Transverse colon (tissue), 4 donors: ENCODE measurements around the gene PDLIM3. TPM values are rescaled to one million over a fixed set of nuclear protein-coding genes. Genes with fewer than 3 reads are reported as not detected.
A peak's percentile ranks its signal among the peaks of the same experiment; 100 is the strongest.

Experiments used
- DNase-seq: peaks from one replicate; pipeline ENCODE4 v3.0.0-alpha.2; 2019
- H3K27ac ChIP-seq, 4 donors: fragments of 200-600 bp; sonication (generic); 2 replicates each; pipeline ENCODE4 v1.5.1; 2016 to 2018; ENCODE audit warnings: inconsistent platforms in 4 of 4
- H3K27me3 ChIP-seq: fragments of 200-600 bp; sonication (generic); 2 replicates; pipeline ENCODE4 v1.5.1; 2017; ENCODE audit warnings: inconsistent platforms
- H3K36me3 ChIP-seq, 4 donors: fragments of 200-600 bp; sonication (generic); 2 replicates each; pipeline ENCODE4 v1.5.1; 2017 to 2019; ENCODE audit warnings: inconsistent platforms in 4 of 4
- H3K4me1 ChIP-seq, 4 donors: fragments of 200-600 bp; sonication (generic); 2 replicates each; pipeline ENCODE4 v1.5.1; 2017 to 2020; ENCODE audit warnings: inconsistent platforms in 4 of 4
- H3K4me3 ChIP-seq, 4 donors: fragments of 200-600 bp; sonication (generic); 1 replicate in 1 of 4; 2 replicates in 3 of 4; pipeline versions ENCODE4 v1.5.1 to v1.6.1; 2017 to 2019; ENCODE audit warnings: inconsistent platforms in 4 of 4
- H3K9me3 ChIP-seq, 2 donors: fragments of 200-600 bp; sonication (generic); 2 replicates each; pipeline ENCODE4 v1.5.1; 2017 to 2019; ENCODE audit warnings: inconsistent platforms in 2 of 2
- EP300 ChIP-seq: sonication (generic); formaldehyde crosslinking; IDR thresholded peaks from one replicate; pipeline ENCODE4 v1.6.1; 2017; ENCODE audit warnings: antibody characterized with exemption, low read depth
- POLR2A ChIP-seq: fragments of 450-650 bp; IDR thresholded peaks from one replicate; pipeline ENCODE4 v1.6.1; 2016; ENCODE audit warnings: antibody characterized with exemption, mild to moderate bottlenecking, moderate library complexity
- POLR2AphosphoS5 ChIP-seq, 3 donors: sonication (generic); formaldehyde crosslinking; IDR thresholded peaks; one replicate each; pipeline ENCODE4 v1.6.1; 2016; ENCODE audit warnings: antibody characterized with exemption in 3 of 3
- WGBS, 2 donors: methylation state at CpG; one replicate each; pipeline ENCODE4 v1.1.5; 2018; ENCODE audit warnings: low coverage in 1 of 2; 5-methylcytosine and 5-hydroxymethylcytosine counted together
- in situ Hi-C, 4 donors: fragments of 200-750 bp; cut with MboI; loops; one replicate each; pipeline versions ENCODE4 v1.15.0 to v1.15.1; 2017; ENCODE audit warnings: low sequenced_read_pairs in 3 of 4, low pct_ligation_motif_present in 1 of 4, low pct_unique_long_range_greater_than_20kb in 1 of 4
- intact Hi-C: fragments of 100-400 bp; cut with DNase I; formaldehyde crosslinking; loops from one replicate; pipeline ENCODE4 v1.15.1; 2023; ENCODE audit warnings: low total_unique reads
- total RNA-seq, 4 donors: library from RNA; depleted of rRNA; stranded (reverse); fragments of >200 nt; gene quantifications; one replicate each; pipeline ENCODE4 v1.1.0, GENCODE V29; 2016
- TF ChIP-seq, protein P1 (sequence below), 5 experiments: fragments of 200-600 bp in 3 of 5; fragments of 450-650 bp in 2 of 5; sonication (generic) in 3 of 5; IDR thresholded peaks; 1 replicate in 2 of 5; 2 replicates in 3 of 5; pipeline ENCODE4 v1.5.1; 2016 to 2017; ENCODE audit warnings: antibody characterized with exemption in 5 of 5, inconsistent platforms in 3 of 5, mild to moderate bottlenecking in 2 of 5, moderate library complexity in 1 of 5

PDLIM3 gene
- total RNA-seq, 4 donors from 2014 or later = 81.9 to 209 (median 115) TPM

- Histone ChIP-seq H3K27me3 (no peaks in the 10 kb centered on the region), H3K27ac (peak overlapping the region in 1 of 4 donors; percentile 86), H3K4me1 (peaks cover 0 to 21% (median 14%) of the 10 kb centered on the region in 4 donors), H3K9me3 (no peaks in the 10 kb centered on the region), H3K4me3 (no peak overlapping the region), H3K36me3 (no peaks in the 10 kb centered on the region)
- in situ Hi-C loops = no loop called here
- no peak for DNase-seq
- TF ChIP-seq, protein P1, sequence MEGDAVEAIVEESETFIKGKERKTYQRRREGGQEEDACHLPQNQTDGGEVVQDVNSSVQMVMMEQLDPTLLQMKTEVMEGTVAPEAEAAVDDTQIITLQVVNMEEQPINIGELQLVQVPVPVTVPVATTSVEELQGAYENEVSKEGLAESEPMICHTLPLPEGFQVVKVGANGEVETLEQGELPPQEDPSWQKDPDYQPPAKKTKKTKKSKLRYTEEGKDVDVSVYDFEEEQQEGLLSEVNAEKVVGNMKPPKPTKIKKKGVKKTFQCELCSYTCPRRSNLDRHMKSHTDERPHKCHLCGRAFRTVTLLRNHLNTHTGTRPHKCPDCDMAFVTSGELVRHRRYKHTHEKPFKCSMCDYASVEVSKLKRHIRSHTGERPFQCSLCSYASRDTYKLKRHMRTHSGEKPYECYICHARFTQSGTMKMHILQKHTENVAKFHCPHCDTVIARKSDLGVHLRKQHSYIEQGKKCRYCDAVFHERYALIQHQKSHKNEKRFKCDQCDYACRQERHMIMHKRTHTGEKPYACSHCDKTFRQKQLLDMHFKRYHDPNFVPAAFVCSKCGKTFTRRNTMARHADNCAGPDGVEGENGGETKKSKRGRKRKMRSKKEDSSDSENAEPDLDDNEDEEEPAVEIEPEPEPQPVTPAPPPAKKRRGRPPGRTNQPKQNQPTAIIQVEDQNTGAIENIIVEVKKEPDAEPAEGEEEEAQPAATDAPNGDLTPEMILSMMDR (IDR thresholded peaks at IDR 0.05) = no peak
- TF ChIP-seq POLR2A (no peak), POLR2AphosphoS5 (IDR thresholded peaks at IDR 0.05) (no peak), EP300 (no peak)
- intact Hi-C loops = no loop called here
- WGBS, 2 donors = 80 to 91% methylated on average over 2 to 3 of the region's 3 CpGs
Measured at GRCh38 chr4:185570727-185571126, 35.4 kb upstream of the PDLIM3 start.

DNA sequence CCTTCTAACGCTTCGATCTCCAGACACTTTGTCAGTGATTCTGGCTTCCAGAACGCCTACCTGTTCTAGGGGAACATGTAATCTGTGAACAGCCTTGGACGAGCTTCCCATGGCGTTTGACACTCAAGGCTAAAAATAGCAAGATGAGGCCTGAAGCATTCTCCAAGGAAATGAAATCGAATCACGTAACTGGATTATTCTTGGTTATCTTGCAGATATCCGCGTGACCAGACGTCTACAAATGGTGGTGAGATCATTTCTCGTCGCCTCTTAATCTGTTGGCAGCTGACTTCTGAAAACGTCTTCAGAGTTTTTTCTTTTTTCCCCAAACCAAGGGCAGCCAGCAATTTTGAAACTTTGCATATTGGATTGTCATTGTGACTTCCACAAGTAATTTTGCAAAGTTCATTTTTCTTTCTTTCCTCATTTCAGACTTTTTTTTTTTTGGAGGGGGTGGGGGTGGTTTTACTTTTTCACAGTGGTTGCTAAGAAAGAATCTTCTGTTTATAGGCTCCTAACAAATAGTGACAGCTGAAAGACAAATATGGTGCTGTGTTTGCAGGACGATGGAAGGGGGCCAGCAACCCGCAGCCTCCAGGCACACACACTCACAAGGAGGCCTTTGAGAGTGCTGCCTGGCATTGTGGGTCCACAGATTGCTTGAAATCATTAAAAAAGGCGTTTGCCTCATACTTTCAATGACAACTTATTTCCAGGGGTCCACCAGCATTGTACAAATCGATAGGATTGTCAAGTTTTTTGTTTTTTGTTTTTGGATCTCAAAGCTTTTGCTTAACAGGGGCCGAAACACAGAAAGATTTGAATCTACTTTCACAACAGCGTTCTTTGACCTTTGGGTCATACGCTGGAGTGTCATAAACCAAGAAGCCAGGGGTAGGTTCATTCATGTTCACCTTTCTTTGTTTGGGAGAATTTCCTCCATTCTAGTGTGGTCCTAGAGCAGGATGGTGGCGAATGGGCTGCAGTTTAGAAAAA is 32.4 kb upstream of the PDLIM3 start:
- 69 to 75% methylated on average over 15 to 21 of the region's 21 CpGs for WGBS, 2 donors
- intact Hi-C loops = no loop called here
- no peaks in the 10 kb centered on the region for H3K36me3 ChIP-seq
- TF ChIP-seq, protein P1 (IDR thresholded peaks at IDR 0.05) = no peak
- TF ChIP-seq POLR2AphosphoS5 (IDR thresholded peaks at IDR 0.05) (peak in 1 of 3 donors; percentile 33), POLR2A (no peak), EP300 (peak; percentile 4)
- no peaks in the 10 kb centered on the region for H3K9me3 ChIP-seq
- peak; percentile 44 for DNase-seq
- no peaks in the 10 kb centered on the region for H3K27me3 ChIP-seq
- in situ Hi-C loops = no loop called here
- H3K4me3 ChIP-seq = no peak overlapping the region
- H3K4me1 ChIP-seq = peaks cover 0 to 21% (median 14%) of the 10 kb centered on the region in 4 donors
- peak overlapping the region; percentile 75 to 86 (median 80) for H3K27ac ChIP-seq

DNA sequence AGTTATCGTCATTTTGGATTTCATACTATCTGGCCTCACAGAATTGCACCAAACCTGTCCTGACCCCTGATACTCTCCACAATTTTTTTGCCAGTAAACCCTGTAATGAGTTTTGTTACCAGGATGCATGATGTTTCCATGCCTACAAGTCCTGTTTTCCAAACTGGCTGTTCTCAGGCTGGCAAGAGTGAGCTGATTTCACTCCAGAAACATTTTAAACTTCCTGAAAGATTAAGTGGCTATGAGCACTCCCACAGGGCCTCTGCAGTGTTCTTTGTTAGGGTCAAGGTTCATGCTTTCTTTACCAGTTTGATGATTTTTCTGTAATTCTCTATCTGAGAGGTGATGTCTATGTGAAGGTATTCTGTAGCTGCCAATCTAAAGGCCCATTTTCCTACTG is 31.7 kb upstream of the PDLIM3 start:
- intact Hi-C loops (no loop called here), in situ Hi-C loops (no loop called here)
- Histone ChIP-seq H3K9me3 (no peaks in the 10 kb centered on the region), H3K27ac (peak overlapping the region; percentile 75 to 86 (median 80)), H3K27me3 (no peaks in the 10 kb centered on the region), H3K4me3 (no peak overlapping the region), H3K4me1 (peaks cover 0 to 21% (median 14%) of the 10 kb centered on the region in 4 donors), H3K36me3 (no peaks in the 10 kb centered on the region)
- DNase-seq = no peak
- TF ChIP-seq, protein P1 (IDR thresholded peaks at IDR 0.05) = no peak
- TF ChIP-seq POLR2AphosphoS5 (IDR thresholded peaks at IDR 0.05) (peak in 1 of 3 donors; percentile 11), EP300 (no peak)
- WGBS, 2 donors = 63 to 68% methylated on average over 1 of the region's 1 CpG

DNA sequence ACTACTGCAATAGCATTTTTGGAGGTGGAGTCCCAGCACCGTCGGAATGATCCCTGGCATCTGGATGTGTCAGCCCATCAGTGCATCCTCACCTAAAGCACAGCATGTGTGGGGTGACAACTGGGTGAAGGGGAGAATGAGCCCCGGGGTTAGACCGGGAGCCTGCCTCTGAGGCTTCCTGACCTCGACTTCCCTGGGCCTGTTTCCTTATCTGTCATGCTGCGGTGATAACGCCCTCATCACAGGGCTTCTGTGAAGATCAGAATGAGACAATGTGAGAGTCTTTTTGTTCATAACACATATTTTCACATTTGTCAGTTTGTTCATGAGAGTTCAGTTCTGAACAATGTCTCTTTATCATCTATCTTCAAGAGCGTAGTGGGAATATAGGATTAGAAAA is 31.1 kb upstream of the PDLIM3 start:
- TF ChIP-seq, protein P1 (IDR thresholded peaks at IDR 0.05) = no peak
- no peak for TF ChIP-seq POLR2A
- TF ChIP-seq POLR2AphosphoS5 (IDR thresholded peaks at IDR 0.05) = no peak
- TF ChIP-seq EP300 = no peak
- DNase-seq = no peak
- 47 to 65% methylated on average over 2 to 8 of the region's 8 CpGs for WGBS, 2 donors

More for the DNA sequence above, 31.1 kb upstream of the PDLIM3 start:
- Histone ChIP-seq H3K4me1 (peaks cover 0 to 21% (median 14%) of the 10 kb centered on the region in 4 donors), H3K36me3 (no peaks in the 10 kb centered on the region), H3K9me3 (no peaks in the 10 kb centered on the region), H3K4me3 (no peak overlapping the region), H3K27me3 (no peaks in the 10 kb centered on the region), H3K27ac (peak overlapping the region; percentile 75 to 86 (median 80))
- intact Hi-C loops (no loop called here), in situ Hi-C loops (no loop called here)
